GM12801 (cell line): ENCODE measurements around the gene PSMG1.

Experiments
- CTCF ChIP-seq: IDR thresholded peaks from one replicate; pipeline ENCODE4 v1.5.1; 2011; ENCODE audit warnings: control low read depth; ENCODE audit not compliant: insufficient read length; ENCODE audit errors: extremely low read depth

Gene PSMG1

GRCh38 chr21:39137248-39138178, 45.7 kb downstream of the PSMG1 start:
- no peak for TF ChIP-seq CTCF

GRCh38 chr21:39136711-39137110, 46.5 kb downstream of the PSMG1 start:
- no peak for TF ChIP-seq CTCF

- no peak for TF ChIP-seq CTCF
These were observed 48.9 kb downstream of the PSMG1 start for GRCh38 chr21:39134288-39134810.

GRCh38 chr21:39132248-39132647, 51.0 kb downstream of the PSMG1 start:
- no peak for TF ChIP-seq CTCF

GRCh38 chr21:39131791-39132190, 51.5 kb downstream of the PSMG1 start:
- TF ChIP-seq CTCF: no peak

- no peak for TF ChIP-seq CTCF
These were observed 55.7 kb downstream of the PSMG1 start for GRCh38 chr21:39127506-39127905.

- TF ChIP-seq CTCF: no peak
These were observed 56.8 kb downstream of the PSMG1 start for GRCh38 chr21:39126486-39126806.
